ENCODE measurements around the gene PLPPR1.
"Not testable (repeated sequence)": the region's sequence is repeated elsewhere in the genome, so short reads cannot be mapped to it uniquely, and the experiment has no call there.

The PLPPR1 gene

DNA sequence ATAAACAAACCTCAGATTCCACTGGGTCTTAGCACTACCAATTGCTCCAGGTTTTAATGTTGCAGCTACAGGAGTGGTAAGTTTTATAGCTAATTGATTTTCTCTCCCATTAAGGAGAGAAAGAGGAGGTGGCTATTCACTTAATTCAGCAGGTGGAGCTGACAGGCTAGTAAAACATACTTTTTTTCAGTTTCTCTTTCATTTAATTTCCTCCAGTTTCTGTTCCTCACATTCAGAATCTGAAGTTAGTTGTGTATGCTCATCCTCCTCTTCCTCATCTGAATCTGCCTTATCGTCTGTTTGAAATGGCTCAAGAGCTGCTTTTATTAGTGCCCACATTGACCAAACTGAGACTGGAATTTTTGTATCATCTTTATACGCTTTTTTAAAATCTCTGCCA lies 98.0 kb downstream of the PLPPR1 start:
- DNase-seq (ENCODE audit: low spot score), result no peak

- not testable (repeated sequence) for DNase-seq (ENCODE audit: low spot score)
Observed at GRCh38 chr9:101127369-101127768, 98.8 kb downstream of the PLPPR1 start.

- DNase-seq (ENCODE audit: low spot score), result no peak
Observed at GRCh38 chr9:101128623-101129022, 100.1 kb downstream of the PLPPR1 start.

- DNase-seq (ENCODE audit: low spot score), result no peak
Observed at GRCh38 chr9:101130054-101130453, 101.5 kb downstream of the PLPPR1 start.

GRCh38 chr9:101131326-101131725 lies 102.8 kb downstream of the PLPPR1 start:
- no peak for DNase-seq (ENCODE audit: low spot score)

- DNase-seq (ENCODE audit: low spot score), result no peak
Observed at GRCh38 chr9:101132801-101133200, 104.3 kb downstream of the PLPPR1 start.

- no peak for DNase-seq (ENCODE audit: low spot score)
Observed at GRCh38 chr9:101138509-101138908, 110.0 kb downstream of the PLPPR1 start.

DNA sequence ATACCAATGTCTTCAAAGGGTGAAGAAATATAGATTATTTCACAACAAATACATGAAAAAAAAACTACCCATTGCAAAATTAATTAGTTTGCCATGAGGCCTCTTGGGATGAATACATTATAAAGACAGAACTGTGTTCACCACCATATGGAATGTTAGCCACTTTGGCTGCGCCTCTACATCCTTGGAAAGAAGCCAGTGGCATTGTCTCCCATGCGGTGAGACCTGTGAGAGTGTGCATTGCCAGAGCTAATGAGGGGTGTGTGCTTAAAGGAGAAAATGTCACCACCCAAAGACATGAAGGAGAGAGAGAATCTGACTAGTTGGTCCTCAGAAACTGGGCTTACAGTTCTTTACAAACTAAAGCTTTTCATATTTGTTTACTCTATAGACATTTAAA lies 110.6 kb downstream of the PLPPR1 start:
- no peak for DNase-seq (ENCODE audit: low spot score)

- DNase-seq (ENCODE audit: low spot score), result no peak
Observed at GRCh38 chr9:101140764-101141163, 112.2 kb downstream of the PLPPR1 start.

DNA sequence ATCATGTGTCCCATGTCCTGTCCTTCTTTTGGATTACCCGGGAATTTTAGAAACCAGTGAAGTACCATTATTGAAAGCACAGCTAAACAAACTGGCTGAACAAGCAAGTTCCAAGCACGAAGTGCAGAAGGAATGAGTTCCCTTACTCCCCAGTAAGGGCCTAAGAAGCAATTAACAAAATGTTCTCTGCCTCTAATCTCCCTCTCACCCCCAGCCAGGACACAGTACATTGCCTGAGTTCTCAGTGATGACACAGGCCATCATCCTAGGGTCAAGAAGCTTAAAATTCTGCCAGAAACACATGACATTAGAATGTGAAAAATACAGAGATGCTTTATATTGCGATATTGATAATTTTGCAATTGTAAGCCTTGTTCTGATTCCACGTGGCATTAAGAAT lies 118.0 kb downstream of the PLPPR1 start:
- no peak for DNase-seq (ENCODE audit: low spot score)

DNA sequence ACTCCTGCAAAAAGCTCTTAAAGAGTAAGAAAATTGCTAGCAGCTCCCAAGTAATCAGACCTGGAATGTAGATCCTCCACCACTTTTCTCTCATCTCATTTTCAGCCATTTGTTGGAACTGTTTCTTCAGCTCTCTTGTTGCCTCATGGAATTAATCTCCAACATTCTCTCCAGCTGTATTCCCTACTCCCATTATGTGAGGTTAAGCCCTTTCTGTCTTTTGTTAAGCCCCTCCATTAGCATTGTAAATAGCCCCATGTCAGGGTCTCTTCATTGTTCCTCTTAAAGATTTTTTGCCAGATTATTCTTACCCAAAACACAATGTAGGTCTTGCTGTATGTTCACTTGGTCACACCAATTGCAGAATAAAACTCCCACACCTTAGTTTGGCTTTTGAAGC lies 119.8 kb downstream of the PLPPR1 start:
- no peak for DNase-seq (ENCODE audit: low spot score)

GRCh38 chr9:101158361-101158760 lies 129.8 kb downstream of the PLPPR1 start:
- no peak for DNase-seq (ENCODE audit: low spot score)

- no peak for DNase-seq (ENCODE audit: low spot score)
Observed at GRCh38 chr9:101162231-101162630, 133.7 kb downstream of the PLPPR1 start.

DNA sequence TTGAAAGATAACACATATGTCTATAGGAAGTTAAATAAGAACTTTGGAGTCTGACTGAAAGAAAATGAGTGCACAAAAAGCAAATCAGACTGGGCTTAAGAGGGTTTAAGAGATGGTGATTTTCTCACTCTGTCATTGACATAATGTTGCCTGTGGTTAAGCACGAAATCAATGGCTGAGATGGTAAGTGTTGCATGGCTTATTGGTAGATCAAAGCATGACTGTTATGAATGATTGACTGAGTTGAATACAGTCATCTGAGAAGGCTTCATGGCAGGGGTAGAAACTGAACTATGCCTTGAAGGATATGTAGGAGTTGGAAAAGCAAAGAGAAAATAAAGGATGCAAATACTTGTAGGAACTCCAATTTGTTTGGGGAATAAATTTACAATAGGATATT lies 136.6 kb downstream of the PLPPR1 start:
- no peak for DNase-seq (ENCODE audit: low spot score)

DNA sequence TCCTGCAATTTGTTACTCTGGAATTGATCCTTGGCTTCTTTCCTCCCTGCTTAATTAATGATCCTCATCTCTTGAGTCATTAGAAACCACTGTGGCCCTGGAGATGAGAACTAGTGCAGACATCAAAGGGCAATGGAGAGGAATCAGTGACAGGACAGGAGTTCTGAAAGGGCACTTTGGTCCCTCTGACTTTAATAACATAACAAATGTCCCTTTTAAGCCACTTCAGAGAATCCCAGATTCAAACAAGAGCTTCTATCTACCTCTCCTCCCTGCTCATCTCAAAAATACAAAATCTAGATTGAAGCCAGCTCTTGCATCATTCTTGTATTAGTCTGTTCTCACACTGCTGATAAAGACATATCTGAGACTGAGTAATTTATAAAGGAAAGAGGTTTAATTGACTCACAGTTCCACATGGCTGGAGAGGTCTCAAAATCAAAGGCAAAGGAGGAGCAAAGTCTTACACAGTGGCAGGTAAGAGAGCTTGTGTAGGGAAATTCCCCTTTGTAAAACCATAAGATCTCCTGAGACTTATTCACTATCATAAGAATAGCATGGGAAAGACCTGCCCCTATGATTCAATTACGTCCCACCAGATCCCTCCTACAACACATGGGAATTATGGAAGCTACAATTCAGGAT lies 139.1 kb downstream of the PLPPR1 start:
- no peak for DNase-seq (ENCODE audit: low spot score)

DNA sequence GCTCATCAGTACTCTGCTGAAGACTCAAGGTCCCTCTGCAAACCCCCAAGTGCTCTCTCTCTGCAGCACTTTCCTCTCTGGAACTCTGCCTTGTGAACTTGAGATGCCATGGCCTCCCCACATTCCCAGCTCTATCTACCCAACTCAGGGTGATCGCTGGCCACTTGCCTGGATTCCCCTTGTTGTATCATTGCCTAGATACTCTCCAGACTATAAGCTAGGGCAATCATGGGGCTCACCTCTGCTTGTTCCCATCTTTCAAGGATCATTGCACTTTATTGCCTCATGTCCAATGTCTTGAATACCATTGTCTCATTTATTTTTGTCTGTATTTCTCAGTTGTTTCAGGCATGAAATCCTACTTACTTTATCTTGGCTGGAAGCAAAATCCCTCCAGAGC lies 144.1 kb downstream of the PLPPR1 start:
- no peak for DNase-seq (ENCODE audit: low spot score)

DNA sequence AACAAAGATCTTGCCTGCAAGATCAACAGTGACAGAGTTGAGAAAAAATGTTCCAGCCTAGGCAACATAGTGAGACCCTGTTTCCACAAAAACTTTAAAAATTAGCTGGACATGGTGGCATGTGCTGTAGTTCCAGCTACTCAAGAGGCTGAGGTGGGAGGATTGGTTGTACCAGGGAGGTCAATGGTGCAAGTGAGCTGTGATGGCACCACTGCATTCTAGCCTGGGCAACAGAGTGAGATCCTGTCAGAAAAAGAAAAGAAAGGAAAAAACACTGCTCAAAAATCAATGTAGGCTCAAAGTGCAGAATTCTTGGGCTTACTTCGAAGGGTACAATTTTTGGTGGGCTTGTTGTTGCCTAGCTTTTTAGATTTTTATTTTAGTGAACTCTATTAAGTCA lies 145.4 kb downstream of the PLPPR1 start:
- DNase-seq (ENCODE audit: low spot score), result no peak

GRCh38 chr9:101176384-101176783 lies 147.9 kb downstream of the PLPPR1 start:
- DNase-seq (ENCODE audit: low spot score), result no peak

- DNase-seq (ENCODE audit: low spot score), result no peak
Observed at GRCh38 chr9:101184813-101185278, 156.3 kb downstream of the PLPPR1 start.

- no peak for DNase-seq (ENCODE audit: low spot score)
Observed at GRCh38 chr9:101191723-101192122, 163.2 kb downstream of the PLPPR1 start.

DNA sequence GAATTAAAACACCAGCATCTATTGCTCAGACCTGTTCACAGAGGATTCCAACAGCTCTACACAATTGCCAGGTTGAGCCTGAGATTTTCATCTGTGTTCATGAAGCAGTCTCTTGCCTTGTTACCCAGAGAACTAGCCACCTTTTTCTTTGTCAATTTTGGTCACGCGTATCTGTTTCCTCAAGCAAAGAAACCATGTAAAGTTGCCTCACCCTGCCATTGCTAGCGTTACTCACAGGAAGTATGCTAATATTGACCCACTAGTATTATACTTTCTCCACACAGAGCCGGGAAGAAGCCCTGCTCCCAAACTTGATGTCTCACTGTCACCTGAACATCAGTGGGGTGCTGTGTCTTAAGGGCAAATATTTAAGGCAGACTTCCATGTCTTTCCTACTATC lies 168.5 kb downstream of the PLPPR1 start:
- no peak for DNase-seq (ENCODE audit: low spot score)

DNA sequence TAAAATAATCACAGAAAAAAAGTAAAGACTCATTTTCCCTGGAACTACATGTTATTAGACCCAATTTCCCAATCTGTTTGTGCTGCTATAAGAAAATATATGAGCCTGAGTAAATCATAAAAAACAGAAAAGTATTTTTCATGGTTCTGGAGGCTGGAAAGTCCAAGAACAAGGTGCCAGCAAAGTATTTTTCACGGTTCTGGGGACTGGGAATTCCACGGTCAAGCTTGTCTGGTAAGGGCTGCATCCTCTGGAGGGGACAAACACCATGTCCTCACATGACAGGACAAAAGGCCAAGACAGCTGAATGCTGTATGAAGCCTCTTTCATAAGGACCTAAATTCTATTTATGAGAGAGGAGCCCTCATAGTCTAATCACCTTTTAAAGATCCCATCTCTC lies 172.3 kb downstream of the PLPPR1 start:
- DNase-seq (ENCODE audit: low spot score), result no peak

GRCh38 chr9:101201630-101202029 lies 173.1 kb downstream of the PLPPR1 start:
- DNase-seq (ENCODE audit: low spot score), result no peak

- no peak for DNase-seq (ENCODE audit: low spot score)
Observed at GRCh38 chr9:101209670-101210069, 181.1 kb downstream of the PLPPR1 start.

DNA sequence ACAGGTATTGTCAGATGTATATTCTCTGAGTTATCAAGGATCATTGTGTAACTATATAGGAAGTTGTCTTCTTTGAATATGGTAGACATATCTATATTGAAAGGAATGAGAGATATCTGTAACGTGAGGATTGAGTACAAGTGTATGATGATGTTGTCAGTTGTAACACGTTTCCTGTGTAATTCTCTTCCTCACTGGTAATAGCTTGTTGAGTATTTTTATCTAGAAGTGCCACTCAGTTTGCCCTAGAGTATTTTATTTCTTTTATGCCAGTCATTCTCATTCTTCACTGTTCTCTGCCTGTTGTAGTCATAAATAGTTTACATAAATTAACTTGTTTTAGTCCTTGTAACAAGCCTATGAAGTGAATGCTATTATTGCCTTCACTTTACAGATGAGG lies 184.1 kb downstream of the PLPPR1 start:
- DNase-seq (ENCODE audit: low spot score), result no peak
